Measurements from ENCODE around the gene MS4A15. TPM values are rescaled to one million over a fixed set of nuclear protein-coding genes. Genes with fewer than 3 reads are reported as not detected.

The MS4A15 gene
- total RNA-seq, 2 donors from 2014 or later, result not detected

DNA sequence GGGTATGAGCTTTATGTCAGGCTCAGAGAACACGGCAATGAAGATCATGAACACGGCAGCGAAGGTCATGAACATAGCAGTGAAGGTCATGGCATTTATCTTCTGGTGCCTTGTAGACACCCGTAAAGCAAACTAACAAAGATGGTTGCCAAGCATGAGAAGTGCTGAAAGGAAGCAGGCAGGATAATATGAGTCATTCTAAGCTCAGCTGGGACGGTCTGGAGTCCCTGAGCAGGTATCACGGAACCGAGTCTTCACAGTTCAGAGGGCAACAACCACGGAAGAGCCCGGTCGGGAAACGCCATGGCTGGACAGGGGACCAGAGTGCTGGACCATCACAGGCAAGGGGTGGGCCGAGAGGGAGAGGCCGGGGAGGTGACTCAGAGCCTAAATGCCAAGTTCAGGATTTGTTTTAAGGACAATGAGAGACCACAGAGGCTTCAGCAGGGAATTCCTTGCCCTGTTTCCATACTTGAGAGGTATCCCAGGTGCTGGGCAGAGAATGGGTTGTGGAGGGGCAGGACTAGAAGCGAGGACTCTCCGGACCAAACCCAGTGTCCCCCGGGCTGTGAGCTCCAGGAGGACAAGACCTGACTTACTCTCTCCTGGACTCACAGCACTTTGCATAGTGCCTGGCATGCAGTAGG, 15.3 kb downstream of the MS4A15 start:
- DNase-seq (no peak), ATAC-seq (no peak)
- intact Hi-C loops (cut with DNase I), result no loop called here

DNA sequence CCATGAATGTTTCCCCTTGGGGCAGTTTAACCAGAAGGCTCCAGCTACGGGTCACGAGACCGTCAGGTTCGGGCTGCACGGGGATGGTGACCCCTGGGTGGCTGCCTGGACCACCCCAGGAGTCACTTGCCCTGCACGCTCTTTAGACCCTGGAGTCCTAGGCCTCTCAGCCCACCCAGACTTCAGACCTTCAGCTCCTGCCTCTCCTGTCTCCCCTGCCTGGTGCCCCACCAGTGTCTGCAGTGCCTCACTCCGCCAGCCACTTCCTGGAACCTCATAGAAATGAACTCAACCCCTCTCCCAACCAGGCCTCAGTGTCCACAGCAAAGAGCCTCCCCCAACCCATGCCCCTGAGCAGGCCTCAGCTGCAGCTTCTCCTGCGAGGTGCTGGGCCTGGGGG, 16.0 kb downstream of the MS4A15 start:
- intact Hi-C loops (cut with DNase I), result no loop called here
- no peak for ATAC-seq
- no peak for DNase-seq

DNA sequence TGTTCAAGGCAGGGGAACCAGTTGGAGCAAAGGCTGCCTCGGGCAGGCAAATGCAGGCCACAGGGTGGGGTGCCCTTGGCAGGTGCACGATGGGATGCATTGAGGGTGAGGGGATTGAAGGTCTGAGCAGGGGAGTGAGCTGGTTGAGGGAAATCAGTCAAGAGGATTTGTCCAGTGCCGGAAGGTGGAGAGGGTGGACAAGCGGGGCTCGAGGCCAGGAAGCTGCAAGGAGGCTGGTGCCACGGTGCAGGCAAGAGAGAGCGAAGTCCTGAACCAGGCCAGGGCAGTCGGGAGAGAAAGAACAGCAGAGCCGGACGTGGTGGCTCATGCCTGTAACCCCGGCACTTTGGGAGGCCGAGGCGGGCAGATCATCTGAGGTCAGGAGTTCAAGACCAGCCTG, 18.1 kb downstream of the MS4A15 start:
- ATAC-seq (no peak), DNase-seq (no peak)
- intact Hi-C loops (cut with DNase I), result loop anchor here in 1 of 2 donors (2.0 to 5.0 kb wide), 2 partner anchors 58 to 123 kb away; no protein-coding TSS in a partner anchor

DNA sequence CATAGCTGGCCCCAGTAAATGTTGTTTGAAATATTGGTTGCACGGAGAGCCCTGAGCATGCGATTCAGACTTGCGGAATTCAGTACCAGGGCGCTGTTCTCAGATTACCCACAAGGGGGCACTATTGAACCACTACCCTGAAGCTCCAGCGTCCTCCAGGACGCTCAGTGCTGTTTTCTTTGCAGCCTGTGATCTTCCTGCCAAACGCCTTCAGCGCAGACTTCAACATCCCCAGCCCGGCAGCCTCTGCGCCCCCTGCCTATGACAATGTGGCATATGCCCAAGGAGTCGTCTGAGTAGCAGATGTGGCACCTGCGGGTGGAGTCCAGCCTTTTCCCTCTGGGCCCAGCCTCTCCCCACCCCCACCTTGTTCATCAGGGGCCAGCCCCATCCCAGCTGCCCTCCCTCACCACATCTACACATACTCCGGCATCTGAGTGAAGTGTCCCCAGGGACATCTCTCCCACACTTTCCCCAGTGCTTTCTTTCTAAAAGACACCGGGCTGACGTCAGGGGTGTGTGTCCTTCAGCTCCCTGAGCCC, 18.8 kb downstream of the MS4A15 start:
- DNase-seq (peak; percentile 86), ATAC-seq (peak; percentile 87 to 89)
- intact Hi-C loops (cut with DNase I), result loop anchor here in 1 of 2 donors (2.0 to 5.0 kb wide), 2 partner anchors 57 to 122 kb away; no protein-coding TSS in a partner anchor

DNA sequence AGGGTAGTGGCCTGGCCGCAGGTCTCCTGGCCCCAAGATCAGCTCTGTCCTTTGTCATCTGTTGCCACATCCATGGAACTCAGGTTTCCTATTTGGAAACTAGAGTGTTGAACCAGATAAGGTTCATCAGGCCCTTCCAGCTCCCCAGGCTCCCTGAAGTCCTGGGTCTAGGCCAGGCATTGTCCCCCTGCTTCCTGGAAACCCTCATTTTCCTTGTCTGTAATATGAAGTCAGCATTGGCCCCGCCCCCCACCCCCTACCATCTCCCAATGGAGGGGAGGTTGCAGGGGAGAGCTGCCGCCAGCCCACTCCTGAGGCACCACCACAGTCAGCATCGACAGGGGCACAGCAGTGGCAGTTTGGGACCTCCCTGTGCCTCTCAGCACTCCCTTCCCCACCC, 19.5 kb downstream of the MS4A15 start:
- intact Hi-C loops (cut with DNase I), result loop anchor here in 1 of 2 donors (5.0 kb wide), 1 partner anchor 121 kb away; no protein-coding TSS in a partner anchor
- DNase-seq, result no peak

DNA sequence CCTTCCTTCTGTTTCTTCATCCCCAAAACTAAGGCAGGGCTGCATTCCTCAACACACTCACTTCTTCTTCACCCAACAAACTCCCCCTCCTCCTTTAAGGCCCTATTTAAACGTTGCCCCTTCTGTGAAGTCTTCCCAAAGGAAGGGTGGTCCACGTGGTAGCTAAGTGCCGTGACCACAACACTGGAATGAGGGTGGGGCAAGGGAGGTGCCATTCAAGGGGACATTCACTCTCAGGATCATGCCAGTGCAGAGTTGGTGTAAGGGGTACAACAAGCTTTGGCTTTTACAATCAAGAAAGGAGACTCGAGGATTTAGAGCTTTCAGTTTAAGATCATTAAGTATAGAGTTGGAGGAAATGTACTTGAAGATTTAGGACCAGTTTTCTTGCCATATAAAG, 20.4 kb downstream of the MS4A15 start:
- intact Hi-C loops (cut with DNase I), result loop anchor here in 1 of 2 donors (5.0 kb wide), 1 partner anchor 120 kb away; no protein-coding TSS in a partner anchor
- ATAC-seq, result no peak
- no peak for DNase-seq

More for the DNA sequence above, 19.5 kb downstream of the MS4A15 start:
- no peak for ATAC-seq

DNA sequence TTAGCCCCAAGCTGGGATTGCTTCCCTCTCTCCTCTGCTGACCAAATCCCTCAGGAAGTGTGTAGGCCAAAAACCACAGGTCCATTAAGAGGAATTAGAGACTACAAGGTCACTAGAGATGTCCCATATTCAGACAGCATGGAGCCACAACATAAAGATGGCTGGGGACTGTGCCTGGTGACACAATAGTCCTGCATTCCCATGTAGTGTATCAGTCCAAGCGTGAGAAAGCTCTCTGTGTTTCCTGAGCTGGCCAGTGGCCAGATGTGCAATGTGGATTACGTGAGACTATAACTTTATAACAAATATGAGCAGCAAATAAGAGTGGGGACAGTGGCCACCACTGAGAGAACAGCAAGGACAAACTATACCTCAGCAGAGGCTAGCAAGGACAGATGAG, 20.9 kb downstream of the MS4A15 start:
- ATAC-seq (peak in 1 of 2 donors; percentile 12), DNase-seq (peak; percentile 52)
- intact Hi-C loops (cut with DNase I), result loop anchor here in 1 of 2 donors (5.0 kb wide), 1 partner anchor 120 kb away; no protein-coding TSS in a partner anchor

DNA sequence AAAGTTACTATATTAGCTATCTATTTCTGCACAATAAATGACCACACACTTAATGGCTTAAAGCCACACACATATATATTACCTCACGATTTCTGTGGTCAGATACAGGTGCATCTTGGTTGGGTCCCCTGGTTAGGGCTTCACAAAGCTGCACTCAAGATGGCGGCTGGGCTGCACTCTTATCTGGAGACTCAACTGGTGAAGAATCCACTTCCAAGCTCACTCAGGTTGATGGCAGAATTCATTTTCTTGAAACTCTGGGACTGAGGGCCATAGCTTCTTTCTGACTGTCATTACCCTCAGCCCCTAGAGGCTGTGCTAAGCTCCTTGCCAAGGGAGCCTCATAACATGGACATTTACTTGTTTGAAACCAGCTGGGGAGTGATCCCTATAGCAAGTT, 23.4 kb downstream of the MS4A15 start:
- intact Hi-C loops (cut with DNase I), result no loop called here
- ATAC-seq (no peak), DNase-seq (no peak)

DNA sequence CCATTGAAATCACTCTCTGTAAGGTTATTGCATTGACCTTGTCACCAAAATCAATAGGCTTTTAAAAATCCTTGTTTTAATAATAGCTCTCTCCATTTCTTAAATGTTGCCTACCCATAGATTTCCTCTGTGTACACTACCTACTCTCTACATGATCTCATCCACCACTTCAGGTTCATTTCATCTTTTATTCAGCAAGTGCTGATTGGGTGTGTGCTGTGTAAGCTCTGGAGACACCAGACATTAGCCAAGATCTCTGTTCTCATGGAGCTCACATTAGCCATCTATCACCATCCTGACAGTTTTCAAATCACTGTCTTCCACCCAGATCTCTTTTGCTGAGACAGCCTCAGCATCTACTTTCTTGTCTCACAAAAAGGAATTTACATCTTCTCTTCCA, 24.1 kb downstream of the MS4A15 start:
- intact Hi-C loops (cut with DNase I), result no loop called here
- ATAC-seq (no peak), DNase-seq (no peak)

DNA sequence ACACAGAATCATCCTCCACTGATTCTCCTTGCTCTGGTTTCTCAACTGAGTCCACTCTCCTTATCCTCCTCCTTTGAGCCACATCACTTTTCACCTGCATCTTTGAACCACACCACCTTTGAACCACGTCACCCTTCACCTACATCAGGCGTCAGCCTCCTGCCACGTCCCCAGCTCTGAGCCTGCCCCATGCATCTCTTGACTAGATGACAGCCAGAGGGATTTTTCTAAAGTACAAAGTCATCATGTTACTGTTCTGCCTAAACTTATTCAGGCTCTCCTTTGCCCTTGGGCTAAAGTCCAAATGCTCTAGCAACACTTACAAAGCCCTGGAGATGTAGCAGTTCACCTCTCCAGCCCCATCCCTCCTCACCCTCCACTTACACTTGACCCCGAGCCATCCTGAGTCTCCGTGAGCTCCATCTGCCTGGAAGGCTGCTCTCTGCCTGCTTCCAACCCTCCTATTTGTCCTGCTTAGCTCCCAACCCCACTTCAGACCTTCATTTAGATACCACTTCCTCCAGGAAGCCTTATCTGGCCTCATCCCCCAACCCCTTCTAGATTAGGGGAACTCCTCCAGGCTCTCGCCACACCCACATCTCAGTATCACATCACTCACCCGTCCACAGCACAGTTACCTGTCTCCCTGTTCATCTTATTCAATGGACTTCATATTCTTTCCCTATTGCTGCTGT, 24.8 kb downstream of the MS4A15 start:
- intact Hi-C loops (cut with DNase I), result no loop called here
- DNase-seq (no peak), ATAC-seq (no peak)

DNA sequence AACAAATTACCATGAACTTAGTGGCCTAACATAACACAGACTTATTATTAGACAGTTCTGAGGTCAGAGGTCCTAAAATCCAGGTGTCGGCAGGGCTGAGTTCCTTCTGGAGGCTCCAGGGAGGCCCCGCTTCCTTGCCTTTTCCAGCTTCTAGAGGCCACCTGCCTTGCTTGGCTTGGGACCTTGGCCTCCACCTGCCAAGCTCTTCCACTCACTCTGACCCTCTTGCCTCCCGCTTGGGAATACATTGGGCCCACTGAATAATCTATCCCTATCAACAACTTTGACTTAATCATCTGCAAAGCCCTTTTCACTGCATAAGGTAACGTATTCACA, 25.3 kb downstream of the MS4A15 start:
- intact Hi-C loops (cut with DNase I), result no loop called here
- no peak for ATAC-seq

DNA sequence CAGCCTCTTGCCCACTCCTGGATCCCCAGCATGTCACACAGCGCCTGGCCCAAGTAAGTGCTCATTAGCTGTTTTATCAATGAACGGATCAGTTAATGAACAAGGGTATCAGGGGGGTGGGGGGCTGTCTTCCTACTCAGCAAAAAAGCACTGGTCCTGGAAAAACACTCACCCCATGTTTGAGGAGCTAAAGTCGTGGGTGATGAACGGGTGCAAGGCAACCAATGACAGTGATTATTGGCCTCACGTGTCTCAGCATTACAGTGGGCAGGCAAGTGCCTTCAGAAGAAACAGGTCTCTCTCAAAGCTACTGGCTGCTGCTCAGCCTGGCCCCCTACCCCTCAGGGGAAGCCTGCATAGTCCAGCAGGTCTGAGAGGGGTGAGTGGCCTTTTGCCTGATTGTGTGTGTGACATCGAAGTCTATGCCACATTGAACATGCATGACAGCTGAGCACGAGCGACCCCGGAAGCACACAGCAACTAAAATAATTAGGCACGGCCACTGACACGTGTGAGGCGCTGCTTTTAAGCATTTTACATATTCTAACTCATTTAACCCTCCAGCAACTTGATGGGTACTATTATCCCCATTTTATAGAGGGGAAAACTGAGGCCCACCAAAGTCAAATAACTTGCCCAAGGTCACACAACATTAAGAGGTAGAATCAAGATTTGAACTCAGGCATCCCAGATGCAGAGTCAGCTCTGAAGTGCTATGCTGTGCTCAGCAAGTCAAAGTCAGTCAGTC, 25.9 kb downstream of the MS4A15 start:
- ATAC-seq (no peak), DNase-seq (no peak)
- intact Hi-C loops (cut with DNase I), result no loop called here

More for the DNA sequence above, 25.3 kb downstream of the MS4A15 start:
- DNase-seq, result no peak

DNA sequence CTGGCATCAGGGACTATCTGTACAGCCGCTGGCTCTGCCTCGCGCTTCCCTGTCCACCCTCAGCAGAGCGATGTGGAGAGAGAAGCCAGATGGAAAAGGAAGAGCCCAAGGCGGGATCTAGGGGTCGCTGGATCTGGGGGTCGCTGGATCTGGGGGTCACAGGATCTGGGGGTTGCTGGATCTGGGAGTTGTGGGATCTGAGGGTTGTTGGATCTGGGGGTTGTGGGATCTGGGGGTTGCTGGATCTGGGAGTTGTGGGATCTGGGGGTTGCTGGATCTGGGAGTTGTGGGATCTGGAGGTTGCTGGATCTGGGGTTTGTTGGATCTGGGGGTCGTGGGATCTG, 26.4 kb downstream of the MS4A15 start:
- intact Hi-C loops (cut with DNase I), result no loop called here
- no peak for DNase-seq
- no peak for ATAC-seq

DNA sequence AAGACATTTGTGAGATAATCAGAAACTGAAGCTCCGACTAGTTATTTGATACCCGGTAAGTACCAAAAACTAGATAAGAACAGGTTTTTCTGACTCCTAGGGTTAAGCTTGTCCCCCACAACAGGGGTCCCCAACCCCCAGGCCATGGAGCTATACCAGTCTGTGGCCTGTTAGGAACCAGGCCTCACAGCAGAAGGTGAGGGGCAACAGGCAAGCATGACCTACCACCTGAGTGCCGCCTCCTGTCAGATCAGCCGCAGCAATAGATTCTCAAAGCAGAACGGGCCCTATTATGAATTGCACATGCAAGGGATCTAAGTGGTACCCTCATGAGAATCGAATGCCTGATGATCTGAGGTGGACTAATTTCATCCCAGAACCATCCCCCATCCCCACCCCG, 27.2 kb downstream of the MS4A15 start:
- DNase-seq (no peak), ATAC-seq (no peak)
- intact Hi-C loops (cut with DNase I), result no loop called here

DNA sequence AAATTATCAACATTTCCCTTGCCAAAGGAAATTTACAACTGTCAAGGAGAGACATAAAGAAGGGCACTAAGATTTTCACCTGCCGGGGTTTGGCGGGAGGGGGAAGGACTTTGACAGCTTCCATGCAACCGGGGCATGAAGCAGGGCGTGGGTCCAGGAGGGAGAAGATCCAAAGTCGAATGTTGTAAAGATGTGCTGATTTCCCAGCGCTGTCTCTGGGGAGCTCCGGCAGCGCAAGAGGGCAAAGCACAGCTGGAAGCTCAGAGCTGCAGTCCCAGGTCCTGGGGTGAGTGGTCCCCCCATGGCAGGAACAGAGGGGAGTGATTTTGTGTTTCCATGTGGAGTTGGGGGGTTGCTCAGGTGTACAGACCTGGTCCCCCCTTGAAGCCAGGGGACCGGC, 28.5 kb downstream of the MS4A15 start, which contains the start of gene MS4A10:
Gene MS4A10, plus strand, starts transcription at position 198 of the 400 bp plus-strand sequence. CDS start 5,003 bp downstream, outside the sequence.
- no peak for DNase-seq
- no peak for ATAC-seq
- intact Hi-C loops (cut with DNase I), result no loop called here

DNA sequence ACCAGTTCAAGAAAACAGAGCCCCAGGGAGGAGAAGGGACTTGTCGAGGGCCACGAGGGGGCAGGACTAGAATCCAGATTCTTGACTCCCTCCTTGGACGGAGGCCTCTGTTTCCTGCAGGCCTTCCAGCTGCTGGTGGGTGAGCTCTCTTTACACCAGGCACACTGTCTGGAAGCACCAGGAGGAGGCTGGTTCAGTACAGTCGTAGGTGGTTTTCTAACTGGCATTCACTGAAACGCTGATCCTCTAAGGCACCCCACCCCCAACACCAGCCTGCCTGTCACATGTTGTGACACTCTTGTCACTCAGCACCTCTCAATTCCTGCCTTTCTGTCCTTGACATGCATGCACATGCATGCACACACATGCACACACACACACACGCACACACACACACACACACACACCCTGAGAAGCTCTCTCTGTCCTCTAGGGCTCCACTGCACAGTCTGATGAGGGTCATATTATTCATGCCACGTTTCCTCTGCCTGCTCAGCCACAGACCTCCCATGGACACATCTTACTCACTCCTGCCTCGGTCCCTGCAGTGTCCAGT, 29.2 kb downstream of the MS4A15 start:
- intact Hi-C loops (cut with DNase I), result no loop called here
- ATAC-seq (peak in 1 of 2 donors; percentile 10), DNase-seq (no peak)

DNA sequence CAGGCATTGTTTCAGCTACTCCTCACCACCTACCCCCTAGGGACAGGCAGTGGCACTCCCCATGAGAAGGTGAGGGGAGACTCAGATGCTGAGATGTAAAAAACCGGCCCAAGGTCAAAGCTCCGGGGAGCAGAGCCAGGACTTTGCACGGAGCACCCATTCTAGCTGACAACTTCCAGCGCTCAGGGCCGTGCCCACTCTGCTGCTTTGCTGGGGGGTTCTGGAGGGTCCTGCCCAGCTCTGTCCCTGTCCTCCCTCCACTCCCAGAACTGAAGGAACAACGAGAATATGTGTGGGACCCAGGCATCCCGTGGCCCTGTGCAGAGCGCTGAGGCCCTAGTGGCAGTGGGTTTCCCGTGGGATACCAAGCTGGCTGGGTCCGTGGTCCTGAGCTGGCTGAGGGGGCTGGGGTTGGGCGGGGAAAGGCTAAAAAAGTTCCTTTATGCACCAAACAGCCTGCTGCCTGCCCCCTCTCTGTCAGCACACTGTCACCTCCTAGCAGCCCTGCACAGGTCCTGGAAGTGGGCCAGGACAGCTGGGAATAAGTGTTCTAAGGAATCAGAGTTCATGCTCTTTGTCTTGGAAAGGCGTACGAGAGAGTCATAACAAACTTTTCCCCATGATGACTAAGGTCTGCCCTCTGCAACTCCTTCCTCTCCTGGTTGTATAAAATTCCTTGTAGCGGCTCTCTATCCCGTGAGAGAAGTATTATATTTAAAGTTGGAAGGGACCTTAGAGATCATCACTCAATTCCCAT, 30.3 kb downstream of the MS4A15 start:
- ATAC-seq (peak; percentile 70 to 83), DNase-seq (peak; percentile 82)
- intact Hi-C loops (cut with DNase I), result no loop called here

DNA sequence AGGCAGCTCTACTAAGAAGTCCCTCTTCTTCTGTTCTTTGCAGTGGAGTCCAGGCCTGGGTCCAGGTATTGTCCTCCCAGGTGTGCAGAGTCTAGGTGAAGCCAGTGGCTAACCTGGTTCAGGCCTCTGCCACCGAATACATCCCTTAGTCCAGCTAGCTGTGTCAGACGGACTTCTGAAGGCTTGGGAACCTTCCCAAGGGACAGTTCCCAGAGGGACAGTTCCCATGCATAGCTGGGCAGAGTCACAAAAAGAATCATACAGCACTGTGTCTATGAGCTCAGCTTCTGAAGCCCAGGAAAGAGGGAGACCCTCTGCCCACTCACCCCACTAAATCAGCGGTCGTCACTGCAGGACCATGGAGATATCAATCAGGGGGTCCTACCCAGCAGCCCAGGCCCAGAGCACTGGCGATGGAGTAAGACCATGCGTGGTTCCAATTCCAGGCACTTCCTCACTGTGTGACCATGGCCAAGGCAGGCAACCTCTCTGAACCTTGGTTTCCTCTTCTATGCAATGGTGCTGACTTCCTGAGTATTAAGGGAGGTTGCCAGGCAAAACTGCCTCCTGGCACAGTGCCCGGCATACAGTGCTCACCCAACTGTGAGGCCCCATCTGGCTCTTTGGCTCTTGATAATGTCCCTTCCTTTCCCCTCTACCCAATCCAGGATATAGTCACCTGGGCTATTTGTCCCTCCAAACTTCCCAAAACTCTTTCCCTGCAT, 31.9 kb downstream of the MS4A15 start:
- DNase-seq, result peak; percentile 37
- intact Hi-C loops (cut with DNase I), result no loop called here

More for the DNA sequence above, 31.9 kb downstream of the MS4A15 start:
- ATAC-seq, result no peak

Measured in left cardiac atrium (tissue), 4 donors.